Type B pancreatic cell (in vitro differentiated cells): ENCODE data around the gene SEC24C. TPM values are rescaled to one million over a fixed set of nuclear protein-coding genes. Genes with fewer than 3 reads are reported as not detected.

Experiments used
- DNase-seq: peaks from one replicate; pipeline ENCODE4 v3.0.0; 2021; ENCODE audit warnings: mixed read lengths; ENCODE audit not compliant: unreplicated experiment; ENCODE audit errors: extremely low spot score
- H3K27ac Mint-ChIP-seq: 2 replicates; pipeline ENCODE4 v1.8.0; 2021; ENCODE audit warnings: mild to moderate bottlenecking, mixed read lengths
- H3K27me3 Mint-ChIP-seq: 2 replicates; pipeline ENCODE4 v1.8.0; 2021; ENCODE audit warnings: mixed read lengths
- H3K36me3 Mint-ChIP-seq: 2 replicates; pipeline ENCODE4 v1.8.0; 2021; ENCODE audit warnings: mixed read lengths
- H3K4me1 Mint-ChIP-seq: one replicate; pipeline ENCODE4 v1.8.0; 2021; ENCODE audit warnings: mixed read lengths; ENCODE audit not compliant: unreplicated experiment
- H3K4me3 Mint-ChIP-seq: 2 replicates; pipeline ENCODE4 v1.8.0; 2021; ENCODE audit warnings: mild to moderate bottlenecking, mixed read lengths
- H3K9me3 Mint-ChIP-seq: 2 replicates; pipeline ENCODE4 v1.8.0; 2021; ENCODE audit warnings: mixed read lengths
- total RNA-seq: library from RNA; stranded (reverse); gene quantifications from 2 replicates; pipeline ENCODE4 v1.2.1, GENCODE V29; 2021; ENCODE audit warnings: low replicate concordance
- TF ChIP-seq, protein P1 (sequence below): fragments of 200-600 bp; sonication (generic); conservative IDR thresholded peaks from 2 replicates; pipeline ENCODE4 v1.5.0; 2021; ENCODE audit warnings: antibody characterized with exemption, mild to moderate bottlenecking

Gene SEC24C
- total RNA-seq, 1 donor from 2014 or later: 75.5 TPM

DNA sequence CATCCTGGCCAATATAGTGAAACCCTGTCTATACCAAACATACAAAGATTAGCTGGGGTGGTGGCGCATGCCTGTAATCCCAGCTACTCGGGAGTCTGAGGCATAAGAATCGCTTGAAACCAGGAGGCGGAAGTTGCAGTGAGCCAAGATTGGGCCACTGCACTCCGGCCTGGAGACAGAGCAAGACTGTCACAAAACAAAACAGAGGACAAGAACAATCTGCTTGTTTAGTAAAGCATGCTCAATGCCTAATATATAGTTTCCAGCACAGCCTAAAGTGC, 1.8 kb upstream of the SEC24C start:
- H3K36me3 Mint-ChIP-seq: peaks cover 3% of the 10 kb centered on the region
- H3K4me1 Mint-ChIP-seq: peaks cover 22% of the 10 kb centered on the region
- H3K4me3 Mint-ChIP-seq: no peak overlapping the region
- no peak for DNase-seq
- TF ChIP-seq, protein P1, sequence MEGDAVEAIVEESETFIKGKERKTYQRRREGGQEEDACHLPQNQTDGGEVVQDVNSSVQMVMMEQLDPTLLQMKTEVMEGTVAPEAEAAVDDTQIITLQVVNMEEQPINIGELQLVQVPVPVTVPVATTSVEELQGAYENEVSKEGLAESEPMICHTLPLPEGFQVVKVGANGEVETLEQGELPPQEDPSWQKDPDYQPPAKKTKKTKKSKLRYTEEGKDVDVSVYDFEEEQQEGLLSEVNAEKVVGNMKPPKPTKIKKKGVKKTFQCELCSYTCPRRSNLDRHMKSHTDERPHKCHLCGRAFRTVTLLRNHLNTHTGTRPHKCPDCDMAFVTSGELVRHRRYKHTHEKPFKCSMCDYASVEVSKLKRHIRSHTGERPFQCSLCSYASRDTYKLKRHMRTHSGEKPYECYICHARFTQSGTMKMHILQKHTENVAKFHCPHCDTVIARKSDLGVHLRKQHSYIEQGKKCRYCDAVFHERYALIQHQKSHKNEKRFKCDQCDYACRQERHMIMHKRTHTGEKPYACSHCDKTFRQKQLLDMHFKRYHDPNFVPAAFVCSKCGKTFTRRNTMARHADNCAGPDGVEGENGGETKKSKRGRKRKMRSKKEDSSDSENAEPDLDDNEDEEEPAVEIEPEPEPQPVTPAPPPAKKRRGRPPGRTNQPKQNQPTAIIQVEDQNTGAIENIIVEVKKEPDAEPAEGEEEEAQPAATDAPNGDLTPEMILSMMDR: no peak
- no peaks in the 10 kb centered on the region for H3K27me3 Mint-ChIP-seq
- peak overlapping the region; percentile 100 for H3K27ac Mint-ChIP-seq
- H3K9me3 Mint-ChIP-seq: no peaks in the 10 kb centered on the region

DNA sequence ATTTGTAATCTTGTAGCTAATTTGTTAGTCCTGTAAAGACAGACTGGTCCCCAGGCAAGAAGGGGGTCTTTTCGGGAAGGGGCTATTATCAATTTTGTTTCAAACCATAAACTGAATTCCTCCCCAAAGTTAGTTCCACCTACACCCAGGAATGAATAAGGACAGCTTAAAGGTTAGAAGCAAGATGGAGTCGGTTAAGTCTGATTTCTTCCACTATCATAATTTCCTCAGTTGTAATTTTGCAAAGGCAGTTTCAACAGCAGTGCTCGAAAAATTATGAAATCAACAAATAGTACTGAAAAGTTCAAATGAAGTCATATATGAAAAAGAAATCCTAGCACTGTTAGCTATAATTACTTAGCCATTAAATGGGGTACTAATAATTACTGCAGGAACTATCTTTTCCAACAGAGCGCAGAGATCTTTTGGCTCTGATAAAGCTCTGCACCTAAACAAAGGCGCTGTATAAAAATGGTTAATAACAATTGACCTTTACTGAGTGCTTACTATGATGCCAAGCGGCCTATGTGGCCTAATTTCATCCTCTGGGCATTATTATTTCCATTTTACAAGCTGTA, 756 bp upstream of the SEC24C start:
- Mint-ChIP-seq H3K9me3 (no peaks in the 10 kb centered on the region), H3K4me3 (peak overlapping the region; percentile 100), H3K27me3 (no peaks in the 10 kb centered on the region), H3K36me3 (peaks cover 3% of the 10 kb centered on the region), H3K27ac (peak overlapping the region; percentile 100), H3K4me1 (peaks cover 22% of the 10 kb centered on the region)
- no peak for DNase-seq
- TF ChIP-seq, protein P1: no peak

DNA sequence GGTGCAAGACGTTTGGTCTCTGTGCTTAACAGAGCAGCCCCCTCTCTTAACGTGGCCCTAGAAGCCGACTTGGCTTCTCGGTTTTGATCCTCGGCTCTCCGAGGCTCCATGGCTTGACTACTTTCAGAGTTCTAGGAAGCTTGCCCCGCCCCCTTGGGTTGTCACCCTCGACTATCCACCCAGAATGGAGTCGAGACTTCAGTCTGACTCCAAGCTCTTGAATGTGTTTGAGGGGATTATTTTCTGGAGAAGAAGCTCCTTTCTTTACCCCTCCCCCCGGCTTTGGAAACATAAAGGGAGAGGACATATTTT, 448 bp downstream of the SEC24C start:
- peak overlapping the region; percentile 100 for H3K4me3 Mint-ChIP-seq
- peaks cover 22% of the 10 kb centered on the region for H3K4me1 Mint-ChIP-seq
- peak; percentile 74 for DNase-seq

DNA sequence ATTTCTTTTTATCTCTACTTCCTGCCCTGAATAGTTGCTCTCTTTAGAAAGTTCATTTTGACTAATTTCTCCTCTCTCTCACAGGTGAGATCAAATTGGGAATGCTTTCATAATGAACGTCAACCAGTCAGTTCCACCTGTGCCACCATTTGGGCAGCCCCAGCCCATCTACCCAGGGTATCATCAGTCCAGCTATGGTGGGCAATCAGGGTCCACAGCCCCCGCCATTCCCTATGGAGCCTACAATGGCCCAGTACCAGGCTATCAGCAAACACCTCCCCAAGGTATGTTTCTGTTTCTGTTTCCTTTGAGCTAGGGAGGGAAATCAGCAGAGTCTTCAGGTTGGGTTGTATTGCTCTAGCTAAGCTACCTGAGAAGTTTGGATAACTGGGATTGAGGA, 2.5 kb downstream of the SEC24C start:
- peak overlapping the region; percentile 70 for H3K4me3 Mint-ChIP-seq
- H3K4me1 Mint-ChIP-seq: peaks cover 22% of the 10 kb centered on the region
- H3K27me3 Mint-ChIP-seq: no peaks in the 10 kb centered on the region
- H3K27ac Mint-ChIP-seq: no peak overlapping the region
- no peaks in the 10 kb centered on the region for H3K9me3 Mint-ChIP-seq
- no peak for DNase-seq
- TF ChIP-seq, protein P1: no peak
- H3K36me3 Mint-ChIP-seq: peaks cover 22% of the 10 kb centered on the region

More for the DNA sequence above, 448 bp downstream of the SEC24C start:
- Mint-ChIP-seq H3K27ac (peak overlapping the region; percentile 100), H3K36me3 (peaks cover 8% of the 10 kb centered on the region), H3K27me3 (no peaks in the 10 kb centered on the region), H3K9me3 (no peaks in the 10 kb centered on the region)
- TF ChIP-seq, protein P1: no peak

DNA sequence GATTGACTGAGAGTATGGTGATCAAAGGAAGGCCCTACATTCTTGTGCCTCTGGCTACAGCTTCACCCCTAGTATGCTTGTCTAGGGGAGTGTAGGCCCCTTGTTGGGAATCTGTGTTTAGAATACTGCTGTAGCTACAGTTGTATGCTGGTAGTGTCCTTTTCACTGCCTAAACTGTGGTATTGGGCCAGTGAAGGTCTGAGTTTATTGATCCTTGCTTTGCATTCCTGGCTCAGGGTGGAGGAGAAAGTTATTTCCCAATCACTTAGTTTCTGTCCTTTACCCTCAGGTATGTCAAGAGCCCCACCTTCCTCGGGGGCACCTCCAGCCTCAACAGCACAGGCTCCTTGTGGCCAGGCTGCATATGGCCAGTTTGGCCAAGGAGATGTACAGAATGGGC, 6.6 kb downstream of the SEC24C start:
- no peaks in the 10 kb centered on the region for H3K9me3 Mint-ChIP-seq
- peak overlapping the region; percentile 34 for H3K27ac Mint-ChIP-seq
- TF ChIP-seq, protein P1: no peak
- peaks cover 27% of the 10 kb centered on the region for H3K36me3 Mint-ChIP-seq
- DNase-seq: no peak
- H3K4me3 Mint-ChIP-seq: no peak overlapping the region
- H3K27me3 Mint-ChIP-seq: no peaks in the 10 kb centered on the region
- H3K4me1 Mint-ChIP-seq: peaks cover 8% of the 10 kb centered on the region

DNA sequence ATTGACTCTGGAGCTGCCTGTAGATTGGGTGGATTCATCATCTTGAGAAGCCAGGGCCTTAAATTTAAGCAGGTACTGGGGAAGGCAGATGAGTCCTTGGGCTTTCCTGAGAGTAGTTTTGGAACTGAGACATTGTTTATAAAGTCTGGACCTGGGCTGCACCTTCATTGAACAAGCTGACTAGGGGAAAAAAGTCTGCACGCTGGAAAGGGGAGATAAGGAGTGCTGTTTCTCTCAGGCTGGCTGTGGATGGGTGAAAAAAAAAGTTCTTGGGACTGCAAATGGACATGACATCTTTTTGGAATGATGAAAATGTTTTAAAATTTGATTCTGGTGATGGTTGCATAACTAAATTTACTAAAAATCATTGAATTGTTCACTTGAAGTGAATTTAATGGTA, 12.0 kb downstream of the SEC24C start:
- no peak overlapping the region for H3K27ac Mint-ChIP-seq
- H3K9me3 Mint-ChIP-seq: no peaks in the 10 kb centered on the region
- no peak overlapping the region for H3K4me3 Mint-ChIP-seq
- H3K36me3 Mint-ChIP-seq: peaks cover 14% of the 10 kb centered on the region
- H3K4me1 Mint-ChIP-seq: no peaks in the 10 kb centered on the region
- no peaks in the 10 kb centered on the region for H3K27me3 Mint-ChIP-seq
- DNase-seq: no peak
- TF ChIP-seq, protein P1: no peak
